Esophagus muscularis mucosa (tissue), 4 donors: ENCODE data around the gene HOXA11. TPM values are rescaled to one million over a fixed set of nuclear protein-coding genes. Genes with fewer than 3 reads are reported as not detected.

Experiments used
- DNase-seq: peaks from one replicate; pipeline ENCODE4 v3.0.0-alpha.2; 2017; ENCODE audit errors: extremely low spot score
- H3K27ac ChIP-seq, 4 donors: fragments of 200-600 bp; sonication (generic); replicated peaks in 1 of 4; 1 replicate in 3 of 4; 2 replicates in 1 of 4; pipeline ENCODE4 v1.5.1; 2016 to 2019; ENCODE audit warnings: mild to moderate bottlenecking in 1 of 4
- H3K27me3 ChIP-seq, 4 donors: fragments of 200-600 bp; sonication (generic); one replicate each; pipeline versions ENCODE4 v1.5.1 to v1.6.0; 2016 to 2019
- H3K36me3 ChIP-seq, 4 donors: fragments of 200-600 bp; sonication (generic); one replicate each; pipeline ENCODE4 v1.5.1; 2016 to 2019
- H3K4me1 ChIP-seq, 4 donors: fragments of 200-600 bp; sonication (generic); one replicate each; pipeline ENCODE4 v1.5.1; 2016 to 2019
- H3K4me3 ChIP-seq, 4 donors: fragments of 200-600 bp; sonication (generic); 1 replicate in 2 of 4; 2 replicates in 2 of 4; pipeline ENCODE4 v1.5.1; 2016 to 2019; ENCODE audit warnings: mild to moderate bottlenecking in 4 of 4, moderate library complexity in 1 of 4
- H3K9me3 ChIP-seq, 4 donors: fragments of 200-600 bp; sonication (generic); 1 replicate in 3 of 4; 2 replicates in 1 of 4; pipeline ENCODE4 v1.5.1; 2016 to 2019
- EP300 ChIP-seq: sonication (generic); formaldehyde crosslinking; IDR thresholded peaks from one replicate; pipeline ENCODE4 v1.6.1; 2017; ENCODE audit warnings: antibody characterized with exemption
- POLR2A ChIP-seq: fragments of 450-650 bp; IDR thresholded peaks from one replicate; pipeline ENCODE4 v1.6.1; 2017; ENCODE audit warnings: antibody characterized with exemption, moderate library complexity, mild to moderate bottlenecking, low read depth
- POLR2AphosphoS5 ChIP-seq, 2 donors: sonication (generic); formaldehyde crosslinking; IDR thresholded peaks; one replicate each; pipeline ENCODE4 v1.6.1; 2017; ENCODE audit warnings: antibody characterized with exemption in 2 of 2
- WGBS: methylation state at CpG from one replicate; pipeline ENCODE4 v1.1.5; 2018; 5-methylcytosine and 5-hydroxymethylcytosine counted together
- intact Hi-C: fragments of 100-400 bp; cut with DNase I; formaldehyde crosslinking; loops from one replicate; pipeline ENCODE4 v1.15.1; 2023
- total RNA-seq, 4 donors: library from RNA; depleted of rRNA; stranded (reverse); fragments of >200 nt; gene quantifications; one replicate each; pipeline versions ENCODE4 v1.1.0 to v1.2.1, GENCODE V29; 2016
- TF ChIP-seq, protein P1 (sequence below), 3 experiments: fragments of 200-600 bp in 2 of 3; fragments of 450-650 bp in 1 of 3; sonication (generic) in 2 of 3; IDR thresholded peaks; one replicate each; pipeline ENCODE4 v1.5.1; 2017 to 2019; ENCODE audit warnings: antibody characterized with exemption in 3 of 3, mild to moderate bottlenecking in 2 of 3, moderate library complexity in 1 of 3

HOXA11 gene
- total RNA-seq, 4 donors from 2014 or later, result not detected

DNA sequence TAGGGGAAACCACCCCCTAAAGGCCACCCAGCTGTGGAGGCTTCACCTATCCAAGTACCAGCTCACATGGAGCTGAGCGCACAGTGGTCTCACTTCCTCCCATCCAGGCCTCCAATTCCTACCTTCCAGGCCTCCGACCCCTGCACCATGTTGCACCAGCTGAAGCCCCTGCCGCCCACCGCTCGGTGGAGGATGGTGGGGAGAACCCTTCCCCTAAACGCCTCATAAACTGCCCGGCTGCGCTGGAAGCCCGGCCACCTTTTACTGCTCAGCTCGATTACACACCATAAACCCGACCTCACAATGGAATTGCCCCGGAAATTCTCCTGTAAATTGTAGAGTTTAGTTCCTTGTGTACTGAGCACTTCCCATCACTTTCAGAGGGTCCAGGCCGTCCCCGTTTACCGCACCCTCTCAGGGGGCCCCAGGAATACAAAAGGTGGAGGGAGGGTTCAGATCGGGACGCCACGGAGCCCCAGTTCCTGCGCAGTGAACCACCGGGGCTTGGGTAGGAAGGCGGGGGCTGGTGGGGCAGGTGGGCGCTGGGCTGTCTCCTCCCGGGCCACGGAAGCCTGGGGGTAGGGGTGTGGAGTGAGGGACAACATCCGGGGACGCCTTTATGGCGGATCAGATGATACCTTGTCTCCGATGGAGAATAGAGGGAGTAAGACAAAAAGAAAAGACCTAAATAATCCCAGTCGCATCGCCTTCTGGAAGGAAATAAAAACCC lies 27.2 kb downstream of the HOXA11 start:
- Histone ChIP-seq H3K27ac (no peak overlapping the region), H3K27me3 (peaks cover 27 to 100% (median 93%) of the 10 kb centered on the region in 4 donors), H3K9me3 (no peaks in the 10 kb centered on the region), H3K4me1 (peaks cover 35 to 67% (median 50%) of the 10 kb centered on the region in 4 donors), H3K36me3 (no peaks in the 10 kb centered on the region), H3K4me3 (no peak overlapping the region)
- intact Hi-C loops, result loop anchor here (5.0 to 10.0 kb wide), 2 partner anchors 1263 to 1296 kb away; no protein-coding TSS in a partner anchor
- TF ChIP-seq, protein P1, sequence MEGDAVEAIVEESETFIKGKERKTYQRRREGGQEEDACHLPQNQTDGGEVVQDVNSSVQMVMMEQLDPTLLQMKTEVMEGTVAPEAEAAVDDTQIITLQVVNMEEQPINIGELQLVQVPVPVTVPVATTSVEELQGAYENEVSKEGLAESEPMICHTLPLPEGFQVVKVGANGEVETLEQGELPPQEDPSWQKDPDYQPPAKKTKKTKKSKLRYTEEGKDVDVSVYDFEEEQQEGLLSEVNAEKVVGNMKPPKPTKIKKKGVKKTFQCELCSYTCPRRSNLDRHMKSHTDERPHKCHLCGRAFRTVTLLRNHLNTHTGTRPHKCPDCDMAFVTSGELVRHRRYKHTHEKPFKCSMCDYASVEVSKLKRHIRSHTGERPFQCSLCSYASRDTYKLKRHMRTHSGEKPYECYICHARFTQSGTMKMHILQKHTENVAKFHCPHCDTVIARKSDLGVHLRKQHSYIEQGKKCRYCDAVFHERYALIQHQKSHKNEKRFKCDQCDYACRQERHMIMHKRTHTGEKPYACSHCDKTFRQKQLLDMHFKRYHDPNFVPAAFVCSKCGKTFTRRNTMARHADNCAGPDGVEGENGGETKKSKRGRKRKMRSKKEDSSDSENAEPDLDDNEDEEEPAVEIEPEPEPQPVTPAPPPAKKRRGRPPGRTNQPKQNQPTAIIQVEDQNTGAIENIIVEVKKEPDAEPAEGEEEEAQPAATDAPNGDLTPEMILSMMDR (IDR thresholded peaks at IDR 0.05), result no peak
- no peak for TF ChIP-seq EP300
- DNase-seq, result no peak
- WGBS, result 22% methylated on average over 30 of the region's 30 CpGs

DNA sequence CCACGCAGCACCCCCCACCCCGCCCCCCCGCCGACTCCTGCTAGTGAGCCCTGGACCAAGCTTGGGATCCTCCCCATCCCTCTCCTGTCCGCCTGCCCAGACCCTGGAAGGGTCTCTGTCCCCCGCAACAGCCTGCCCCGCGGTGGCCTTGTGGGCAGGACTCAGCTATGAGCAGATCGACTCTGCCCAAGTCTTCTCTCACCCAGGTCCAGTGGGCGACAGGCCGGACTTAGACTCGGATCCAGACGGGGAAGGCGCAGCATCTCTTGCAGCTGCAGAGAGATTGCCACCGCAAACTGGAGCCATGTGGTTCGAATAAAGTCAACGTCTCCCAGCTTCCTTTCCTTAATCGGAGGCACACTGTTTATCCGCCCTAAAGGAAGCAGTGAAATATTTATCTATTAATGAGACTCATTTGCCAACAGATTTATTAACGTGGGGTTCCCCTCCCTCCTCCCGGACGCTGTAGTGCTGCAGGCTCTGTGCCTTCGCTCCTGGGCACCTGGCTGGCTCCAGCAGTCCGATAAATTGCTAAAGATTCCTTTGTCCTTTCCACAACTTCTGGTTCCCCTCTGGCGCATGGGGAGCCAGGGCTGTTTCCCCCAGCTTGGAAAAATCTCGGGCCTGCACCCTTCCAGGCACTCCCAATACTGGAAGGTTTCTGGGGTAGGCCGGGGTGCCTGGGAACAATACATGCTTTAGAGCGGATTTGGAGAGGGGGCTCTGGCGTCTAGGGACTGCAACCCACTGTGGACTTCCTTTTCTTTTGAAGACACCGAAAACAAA lies 27.9 kb downstream of the HOXA11 start:
- Histone ChIP-seq H3K27me3 (peaks cover 29 to 100% (median 96%) of the 10 kb centered on the region in 4 donors), H3K4me1 (peaks cover 41 to 75% (median 58%) of the 10 kb centered on the region in 4 donors), H3K4me3 (peak overlapping the region; percentile 34 to 54 (median 42)), H3K9me3 (no peaks in the 10 kb centered on the region), H3K36me3 (no peaks in the 10 kb centered on the region), H3K27ac (no peak overlapping the region)
- intact Hi-C loops, result loop anchor here (5.0 to 10.0 kb wide), 2 partner anchors 1262 to 1295 kb away; no protein-coding TSS in a partner anchor
- TF ChIP-seq EP300, result no peak
- TF ChIP-seq POLR2AphosphoS5 (IDR thresholded peaks at IDR 0.05), result no peak
- TF ChIP-seq POLR2A, result no peak
- TF ChIP-seq, protein P1 (IDR thresholded peaks at IDR 0.05), result no peak
- 24% methylated on average over 15 of the region's 30 CpGs for WGBS
- no peak for DNase-seq

DNA sequence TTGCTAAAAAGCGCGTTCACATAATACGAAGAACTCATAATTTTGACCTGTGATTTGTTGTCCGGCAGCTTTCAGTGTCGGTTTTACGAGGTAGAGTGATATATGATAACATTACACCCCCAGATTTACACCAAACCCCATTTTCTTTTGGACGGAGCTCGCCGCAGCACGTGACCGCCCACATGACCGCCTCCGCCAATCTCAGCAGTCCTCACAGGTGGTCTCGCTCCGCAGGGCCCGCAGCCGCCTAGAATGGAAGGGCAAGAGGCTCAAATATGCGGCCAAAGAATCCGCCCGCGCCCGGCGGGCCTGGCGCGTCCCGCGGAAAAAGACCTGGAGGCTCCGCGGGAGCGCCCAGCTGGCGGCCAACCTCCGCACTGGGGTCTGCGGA lies 28.5 kb downstream of the HOXA11 start, which contains the start of gene HOXA7:
HOXA7 (minus strand) TSS at position 168 of the 391 bp plus-strand sequence; CDS start at position 38, 130 bp downstream.
- peaks cover 33 to 100% (median 96%) of the 10 kb centered on the region in 4 donors for H3K27me3 ChIP-seq
- no peak for DNase-seq

DNA sequence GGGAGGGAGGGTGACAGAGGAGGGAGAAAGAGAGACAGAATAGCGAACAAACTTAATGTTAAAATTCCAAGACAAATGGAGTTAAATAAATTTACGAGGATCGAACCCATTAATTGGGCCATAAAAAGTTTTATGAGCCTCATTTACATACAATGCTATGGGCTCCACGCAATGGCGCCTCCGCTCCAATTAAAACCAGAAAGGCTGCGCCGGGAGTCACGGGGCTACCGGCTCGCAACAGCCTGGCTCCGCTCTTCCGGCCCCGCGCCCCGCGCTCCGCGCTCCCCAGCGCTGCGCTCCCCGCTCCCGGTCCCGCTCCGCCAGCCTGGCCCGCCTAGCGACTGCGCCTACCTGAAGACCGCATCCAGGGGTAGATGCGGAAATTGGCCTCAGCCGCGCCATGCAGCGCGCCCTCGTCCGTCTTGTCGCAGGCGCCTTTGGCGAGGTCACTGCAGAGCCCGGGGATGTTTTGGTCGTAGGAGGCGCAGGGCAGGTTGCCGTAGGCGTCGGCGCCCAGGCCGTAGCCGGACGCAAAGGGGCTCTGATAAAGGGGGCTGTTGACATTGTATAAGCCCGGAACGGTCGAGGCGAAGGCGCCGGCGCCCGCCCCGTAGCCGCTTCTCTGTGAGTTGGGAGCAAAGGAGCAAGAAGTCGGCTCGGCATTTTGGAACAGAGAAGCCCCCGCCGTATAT lies 29.1 kb downstream of the HOXA11 start:
- Histone ChIP-seq H3K36me3 (no peaks in the 10 kb centered on the region), H3K27me3 (peaks cover 38 to 100% (median 94%) of the 10 kb centered on the region in 4 donors), H3K4me3 (peak overlapping the region; percentile 34 to 54 (median 42)), H3K4me1 (peaks cover 45 to 77% (median 61%) of the 10 kb centered on the region in 4 donors), H3K27ac (peak overlapping the region in 1 of 4 donors; percentile 36), H3K9me3 (no peaks in the 10 kb centered on the region)
- WGBS, result 7% methylated on average over 49 of the region's 63 CpGs
- DNase-seq, result no peak
- intact Hi-C loops, result loop anchor here (5.0 to 10.0 kb wide), 2 partner anchors 1261 to 1294 kb away; no protein-coding TSS in a partner anchor
- TF ChIP-seq, protein P1 (IDR thresholded peaks at IDR 0.05), result no peak

More for the DNA sequence above, 28.5 kb downstream of the HOXA11 start, which contains the start of gene HOXA7:
- H3K4me1 ChIP-seq, result peaks cover 45 to 77% (median 61%) of the 10 kb centered on the region in 4 donors
- H3K4me3 ChIP-seq, result peak within 1 kb of the TSS; percentile 34 to 54 (median 42)
- 8% methylated on average over 12 of the region's 33 CpGs for WGBS
- no peak for TF ChIP-seq POLR2A
- TF ChIP-seq, protein P1 (IDR thresholded peaks at IDR 0.05), result no peak
- TF ChIP-seq POLR2AphosphoS5 (IDR thresholded peaks at IDR 0.05), result no peak
- no peak for TF ChIP-seq EP300
- H3K36me3 ChIP-seq, result no peaks in the 10 kb centered on the region
- H3K9me3 ChIP-seq, result no peaks in the 10 kb centered on the region
- H3K27ac ChIP-seq, result peak within 1 kb of the TSS in 1 of 4 donors; percentile 36
- intact Hi-C loops, result loop anchor here (5.0 to 10.0 kb wide), 2 partner anchors 1262 to 1294 kb away; no protein-coding TSS in a partner anchor
